CD14-positive monocyte (primary cell): ENCODE data around the gene RNF141. TPM values are rescaled to one million over a fixed set of nuclear protein-coding genes. Genes with fewer than 3 reads are reported as not detected.

ENCODE experiments used
- DNase-seq, 3 donors: peaks; one replicate each; pipeline ENCODE4 v3.0.0-alpha.2; 2011 to 2022
- H2AFZ ChIP-seq: 2 replicates; pipeline ENCODE4 v1.6.0; 2012; ENCODE audit warnings: mild to moderate bottlenecking, low read depth, low read length, inconsistent platforms; ENCODE audit not compliant: insufficient read depth, poor library complexity, severe bottlenecking
- H3K27ac ChIP-seq, 2 donors: 1 replicate in 1 of 2; 2 replicates in 1 of 2; pipeline ENCODE4 v1.5.1; 2012 to 2013; ENCODE audit warnings: low read length in 2 of 2, control low read depth in 1 of 2, inconsistent platforms in 1 of 2, low read depth in 1 of 2, mild to moderate bottlenecking in 1 of 2
- H3K27me3 ChIP-seq, 2 donors: one replicate each; pipeline versions ENCODE4 v1.6.0 to v1.6.1; 2011 to 2013; ENCODE audit warnings: low read length in 2 of 2; ENCODE audit not compliant: control insufficient read depth in 2 of 2, insufficient read depth in 2 of 2
- H3K36me3 ChIP-seq, 2 donors: replicated peaks in 1 of 2; 1 replicate in 1 of 2; 2 replicates in 1 of 2; pipeline versions ENCODE4 v1.5.1 to v1.6.1; 2012 to 2013; ENCODE audit warnings: low read length in 2 of 2, control low read depth in 1 of 2, inconsistent platforms in 1 of 2, mild to moderate bottlenecking in 1 of 2; ENCODE audit not compliant: insufficient read depth in 2 of 2, control insufficient read depth in 1 of 2
- H3K4me1 ChIP-seq, 2 donors: 1 replicate in 1 of 2; 2 replicates in 1 of 2; pipeline versions ENCODE4 v1.5.1 to v1.6.1; 2012 to 2013; ENCODE audit warnings: low read length in 2 of 2, control low read depth in 1 of 2, inconsistent platforms in 1 of 2, mild to moderate bottlenecking in 1 of 2, moderate library complexity in 1 of 2; ENCODE audit not compliant: insufficient read depth in 2 of 2, control insufficient read depth in 1 of 2
- H3K4me2 ChIP-seq: replicated peaks from 2 replicates; pipeline ENCODE3; 2012; ENCODE audit warnings: low read length, moderate library complexity, mild to moderate bottlenecking; ENCODE audit not compliant: poor library complexity, severe bottlenecking; ENCODE audit errors: extremely low read depth
- H3K4me3 ChIP-seq, 3 experiments: fragments of 200-600 bp in 1 of 3; sonication (generic) in 1 of 3; replicated peaks in 1 of 3; 1 replicate in 2 of 3; 2 replicates in 1 of 3; pipeline ENCODE4 v1.5.1; 2011 to 2013; ENCODE audit warnings: low read length in 3 of 3, mild to moderate bottlenecking in 3 of 3, control low read depth in 2 of 3, low read depth in 2 of 3, inconsistent platforms in 1 of 3, moderate library complexity in 1 of 3
- H3K79me2 ChIP-seq: 2 replicates; pipeline ENCODE4 v1.6.0; 2012; ENCODE audit warnings: mild to moderate bottlenecking, control low read depth, inconsistent platforms, low read length, moderate library complexity; ENCODE audit not compliant: insufficient read depth
- H3K9ac ChIP-seq: 2 replicates; pipeline ENCODE4 v1.6.0; 2017; ENCODE audit warnings: low read length, mild to moderate bottlenecking; ENCODE audit not compliant: insufficient read depth, poor library complexity, severe bottlenecking
- H3K9me3 ChIP-seq, 2 donors: replicated peaks in 1 of 2; 1 replicate in 1 of 2; 2 replicates in 1 of 2; pipeline versions ENCODE4 v1.5.1 to v1.6.1; 2012 to 2013; ENCODE audit warnings: low read length in 2 of 2, control low read depth in 1 of 2; ENCODE audit not compliant: control insufficient read depth in 1 of 2, insufficient read depth in 1 of 2
- H4K20me1 ChIP-seq: 2 replicates; pipeline ENCODE4 v1.6.0; 2012; ENCODE audit warnings: mild to moderate bottlenecking, low read length, control low read depth, moderate library complexity; ENCODE audit not compliant: insufficient read depth
- H3K27ac Mint-ChIP-seq, 7 donors: one replicate each; pipeline ENCODE4 v1.8.0; 2020; ENCODE audit warnings: mild to moderate bottlenecking in 7 of 7, mixed read lengths in 7 of 7, moderate library complexity in 6 of 7, inconsistent platforms in 2 of 7
- H3K27me3 Mint-ChIP-seq, 3 donors: one replicate each; pipeline ENCODE4 v1.8.0; 2021 to 2022; ENCODE audit warnings: low read depth in 3 of 3, mild to moderate bottlenecking in 3 of 3, mixed read lengths in 3 of 3, moderate library complexity in 3 of 3, inconsistent platforms in 1 of 3
- H3K36me3 Mint-ChIP-seq, 2 donors: one replicate each; pipeline ENCODE4 v1.8.0; 2020; ENCODE audit warnings: mixed read lengths in 2 of 2, inconsistent platforms in 1 of 2, mild to moderate bottlenecking in 1 of 2
- H3K4me1 Mint-ChIP-seq: one replicate; pipeline ENCODE4 v1.8.0; 2020; ENCODE audit warnings: mild to moderate bottlenecking, mixed read lengths
- H3K4me3 Mint-ChIP-seq, 2 donors: one replicate each; pipeline ENCODE4 v1.8.0; 2020; ENCODE audit warnings: mild to moderate bottlenecking in 2 of 2, mixed read lengths in 2 of 2, moderate library complexity in 1 of 2
- H3K9me3 Mint-ChIP-seq, 7 donors: one replicate each; pipeline ENCODE4 v1.8.0; 2020 to 2022; ENCODE audit warnings: mixed read lengths in 7 of 7, mild to moderate bottlenecking in 6 of 7, moderate library complexity in 6 of 7, inconsistent platforms in 2 of 7
- WGBS: methylation state at CpG from one replicate; pipeline ENCODE4 v1.1.5; 2013; ENCODE audit warnings: missing lambda C conversion rate; ENCODE audit not compliant: insufficient coverage; 5-methylcytosine and 5-hydroxymethylcytosine counted together
- intact Hi-C, 2 donors: fragments of 100-400 bp; cut with micrococcal nuclease; formaldehyde crosslinking; loops; one replicate each; pipeline versions ENCODE4 v1.15.0 to v1.15.1; 2023
- polyA plus RNA-seq, 3 donors: library from polyadenylated mRNA; depleted of rRNA in 1 of 3; unstranded in 2 of 3; stranded (reverse) in 1 of 3; fragments of 300-500 nt in 2 of 3; fragments of >200 nt in 1 of 3; fragmentation: Illumina TruSeq in 2 of 3; gene quantifications; 1 replicate in 2 of 3; 2 replicates in 1 of 3; pipeline ENCODE4 v1.2.3, GENCODE V29; 2012 to 2021
- TF ChIP-seq, protein P1 (sequence below): fragments of 200-600 bp; IDR thresholded peaks from one replicate; pipeline ENCODE4 v1.8.0; 2022; ENCODE audit warnings: antibody characterized with exemption, mild to moderate bottlenecking

Gene RNF141
- polyA plus RNA-seq, 3 donors = 19.7 to 114 (median 98.3) TPM

DNA sequence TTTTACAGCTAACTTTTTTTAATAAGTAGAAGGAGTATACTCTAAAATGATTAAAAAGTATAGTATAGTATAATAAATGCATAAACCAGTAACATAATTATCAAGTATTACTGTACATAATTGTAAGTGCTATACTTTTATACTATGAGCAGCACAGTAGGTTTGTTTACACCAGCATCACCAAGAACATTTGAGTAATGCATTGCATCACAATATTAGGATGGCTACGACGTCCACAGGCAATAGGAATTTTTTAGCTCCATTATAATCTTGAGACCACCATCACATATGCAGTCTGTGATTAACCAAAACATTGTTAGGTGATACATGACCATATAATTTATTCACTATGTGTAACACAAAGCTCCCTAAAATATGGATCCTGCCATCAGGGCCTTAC, 20.4 kb downstream of the RNF141 start:
- no peak overlapping the region for H3K4me3 ChIP-seq
- H3K9me3 Mint-ChIP-seq = no peaks in the 10 kb centered on the region
- H2AFZ ChIP-seq = no peak overlapping the region
- no peak overlapping the region for H3K9ac ChIP-seq
- no peaks in the 10 kb centered on the region for H3K27me3 Mint-ChIP-seq
- no peak overlapping the region for H3K27ac ChIP-seq
- H3K9me3 ChIP-seq = no peaks in the 10 kb centered on the region
- no peaks in the 10 kb centered on the region for H3K79me2 ChIP-seq
- no peak overlapping the region for H3K4me3 Mint-ChIP-seq
- H3K36me3 ChIP-seq = peaks cover 82 to 92% of the 10 kb centered on the region in 2 donors
- TF ChIP-seq, protein P1, sequence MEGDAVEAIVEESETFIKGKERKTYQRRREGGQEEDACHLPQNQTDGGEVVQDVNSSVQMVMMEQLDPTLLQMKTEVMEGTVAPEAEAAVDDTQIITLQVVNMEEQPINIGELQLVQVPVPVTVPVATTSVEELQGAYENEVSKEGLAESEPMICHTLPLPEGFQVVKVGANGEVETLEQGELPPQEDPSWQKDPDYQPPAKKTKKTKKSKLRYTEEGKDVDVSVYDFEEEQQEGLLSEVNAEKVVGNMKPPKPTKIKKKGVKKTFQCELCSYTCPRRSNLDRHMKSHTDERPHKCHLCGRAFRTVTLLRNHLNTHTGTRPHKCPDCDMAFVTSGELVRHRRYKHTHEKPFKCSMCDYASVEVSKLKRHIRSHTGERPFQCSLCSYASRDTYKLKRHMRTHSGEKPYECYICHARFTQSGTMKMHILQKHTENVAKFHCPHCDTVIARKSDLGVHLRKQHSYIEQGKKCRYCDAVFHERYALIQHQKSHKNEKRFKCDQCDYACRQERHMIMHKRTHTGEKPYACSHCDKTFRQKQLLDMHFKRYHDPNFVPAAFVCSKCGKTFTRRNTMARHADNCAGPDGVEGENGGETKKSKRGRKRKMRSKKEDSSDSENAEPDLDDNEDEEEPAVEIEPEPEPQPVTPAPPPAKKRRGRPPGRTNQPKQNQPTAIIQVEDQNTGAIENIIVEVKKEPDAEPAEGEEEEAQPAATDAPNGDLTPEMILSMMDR = no peak
- H3K4me1 ChIP-seq = no peaks in the 10 kb centered on the region
- DNase-seq = no peak
- H3K4me1 Mint-ChIP-seq = no peaks in the 10 kb centered on the region
- no peak overlapping the region for H3K4me2 ChIP-seq
- intact Hi-C loops = no loop called here
- no peak overlapping the region for H3K27ac Mint-ChIP-seq
- H3K36me3 Mint-ChIP-seq = peaks cover 64 to 73% of the 10 kb centered on the region in 2 donors
- H3K27me3 ChIP-seq = no peaks in the 10 kb centered on the region
- no peaks in the 10 kb centered on the region for H4K20me1 ChIP-seq
- no CpG with 5 or more reads among the region's 2 CpGs for WGBS

DNA sequence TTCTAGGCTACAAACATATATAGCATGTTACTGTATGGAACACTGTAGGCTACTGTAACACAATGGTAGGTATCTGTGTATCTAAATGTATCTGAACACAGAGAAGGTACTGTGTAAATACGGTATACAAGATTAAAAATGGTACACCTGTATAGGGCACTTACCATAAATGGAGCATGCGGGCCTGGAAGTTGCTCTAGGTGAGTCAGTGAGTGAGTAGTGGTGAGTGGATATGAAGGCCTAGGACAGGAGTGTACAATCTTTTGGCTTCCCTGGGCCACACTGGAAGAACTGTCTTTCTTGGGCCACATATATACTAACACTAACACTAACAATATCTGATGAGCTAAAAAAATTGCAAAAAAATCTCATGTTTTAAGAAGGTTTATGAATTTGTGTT, 21.4 kb downstream of the RNF141 start:
- Histone ChIP-seq H3K9me3 (no peaks in the 10 kb centered on the region), H3K9ac (no peak overlapping the region), H3K27ac (no peak overlapping the region), H3K27me3 (no peaks in the 10 kb centered on the region), H3K4me2 (no peak overlapping the region), H3K4me1 (no peaks in the 10 kb centered on the region), H4K20me1 (no peaks in the 10 kb centered on the region), H2AFZ (no peak overlapping the region), H3K36me3 (peaks cover 78 to 92% of the 10 kb centered on the region in 2 donors), H3K4me3 (no peak overlapping the region), H3K79me2 (no peaks in the 10 kb centered on the region)
- Mint-ChIP-seq H3K36me3 (peaks cover 63 to 74% of the 10 kb centered on the region in 2 donors), H3K27ac (no peak overlapping the region), H3K4me1 (no peaks in the 10 kb centered on the region), H3K4me3 (no peak overlapping the region), H3K27me3 (no peaks in the 10 kb centered on the region), H3K9me3 (no peaks in the 10 kb centered on the region)
- WGBS = no CpG with 5 or more reads among the region's 2 CpGs
- intact Hi-C loops = loop anchor here in 1 of 2 donors (10.0 kb wide), 1 partner anchor 215 kb away; no protein-coding TSS in a partner anchor
- no peak for DNase-seq
- TF ChIP-seq, protein P1 = no peak
